ENCODE data around the gene CD274. TPM values are rescaled to one million over a fixed set of nuclear protein-coding genes. Genes with fewer than 3 reads are reported as not detected.
"Not testable (repeated sequence)": the region's sequence is repeated elsewhere in the genome, so short reads cannot be mapped to it uniquely, and the experiment has no call there.

Gene CD274
- total RNA-seq, 3 donors from 2014 or later = 1.6 to 3.1 (median 2.9) TPM

- no peak for DNase-seq (ENCODE audit: low spot score in 2 of 2)
- TF ChIP-seq CTCF (IDR thresholded peaks at IDR 0.05) (no peak), POLR2AphosphoS5 (IDR thresholded peaks at IDR 0.05) (no peak), POLR2A (IDR thresholded peaks at IDR 0.05) (no peak)
- H3K9me3 ChIP-seq = no peaks in the 10 kb centered on the region
- H3K4me3 ChIP-seq = no peak overlapping the region
- no peak overlapping the region for H3K27ac ChIP-seq
- intact Hi-C loops (cut with DNase I; ENCODE audit: low total_unique reads) = no loop called here
- H3K4me1 ChIP-seq = no peaks in the 10 kb centered on the region
- no peaks in the 10 kb centered on the region for H3K27me3 ChIP-seq
- no peaks in the 10 kb centered on the region for H3K36me3 ChIP-seq
These were observed 9.0 kb downstream of the CD274 start for GRCh38 chr9:5459289-5459829.

GRCh38 chr9:5460157-5460556, 9.8 kb downstream of the CD274 start:
- DNase-seq (ENCODE audit: low spot score in 2 of 2) = no peak
- H3K4me3 ChIP-seq = no peak overlapping the region
- H3K27ac ChIP-seq = no peak overlapping the region
- no peaks in the 10 kb centered on the region for H3K27me3 ChIP-seq
- no peaks in the 10 kb centered on the region for H3K4me1 ChIP-seq
- TF ChIP-seq POLR2AphosphoS5 (IDR thresholded peaks at IDR 0.05) (no peak), CTCF (IDR thresholded peaks at IDR 0.05) (no peak), POLR2A (IDR thresholded peaks at IDR 0.05) (no peak)
- intact Hi-C loops (cut with DNase I; ENCODE audit: low total_unique reads) = no loop called here
- H3K36me3 ChIP-seq = no peaks in the 10 kb centered on the region
- no peaks in the 10 kb centered on the region for H3K9me3 ChIP-seq

GRCh38 chr9:5464831-5465330, 14.5 kb downstream of the CD274 start:
- H3K4me1 ChIP-seq; H3K27ac ChIP-seq; intact Hi-C loops (cut with DNase I; ENCODE audit: low total_unique reads); DNase-seq (ENCODE audit: low spot score in 2 of 2); H3K4me3 ChIP-seq; H3K27me3 ChIP-seq; H3K36me3 ChIP-seq; H3K9me3 ChIP-seq: not testable (repeated sequence)

GRCh38 chr9:5466005-5466404, 15.7 kb downstream of the CD274 start:
- no peak for TF ChIP-seq POLR2AphosphoS5 (IDR thresholded peaks at IDR 0.05)
- TF ChIP-seq CTCF (IDR thresholded peaks at IDR 0.05) = no peak
- TF ChIP-seq POLR2A (IDR thresholded peaks at IDR 0.05) = no peak
- no peak overlapping the region for H3K27ac ChIP-seq
- H3K4me1 ChIP-seq = no peaks in the 10 kb centered on the region
- intact Hi-C loops (cut with DNase I; ENCODE audit: low total_unique reads) = no loop called here
- H3K36me3 ChIP-seq = no peaks in the 10 kb centered on the region
- DNase-seq (ENCODE audit: low spot score in 2 of 2) = no peak
- no peak overlapping the region for H3K4me3 ChIP-seq
- no peaks in the 10 kb centered on the region for H3K27me3 ChIP-seq
- H3K9me3 ChIP-seq = no peaks in the 10 kb centered on the region

GRCh38 chr9:5466766-5467165, 16.4 kb downstream of the CD274 start:
- H3K36me3 ChIP-seq = no peaks in the 10 kb centered on the region
- no peaks in the 10 kb centered on the region for H3K27me3 ChIP-seq
- no peak overlapping the region for H3K27ac ChIP-seq
- H3K9me3 ChIP-seq = no peaks in the 10 kb centered on the region
- intact Hi-C loops (cut with DNase I; ENCODE audit: low total_unique reads) = no loop called here
- DNase-seq (ENCODE audit: low spot score in 2 of 2) = no peak
- H3K4me1 ChIP-seq = no peaks in the 10 kb centered on the region
- H3K4me3 ChIP-seq = no peak overlapping the region
- TF ChIP-seq CTCF (IDR thresholded peaks at IDR 0.05) (no peak), POLR2A (IDR thresholded peaks at IDR 0.05) (no peak), POLR2AphosphoS5 (IDR thresholded peaks at IDR 0.05) (no peak)

- TF ChIP-seq CTCF (IDR thresholded peaks at IDR 0.05) (no peak), POLR2AphosphoS5 (IDR thresholded peaks at IDR 0.05) (no peak), POLR2A (IDR thresholded peaks at IDR 0.05) (no peak)
- intact Hi-C loops (cut with DNase I; ENCODE audit: low total_unique reads) = no loop called here
- no peak for DNase-seq (ENCODE audit: low spot score in 2 of 2)
- Histone ChIP-seq H3K27ac (no peak overlapping the region), H3K36me3 (no peaks in the 10 kb centered on the region), H3K4me1 (no peaks in the 10 kb centered on the region), H3K27me3 (no peaks in the 10 kb centered on the region), H3K4me3 (no peak overlapping the region), H3K9me3 (no peaks in the 10 kb centered on the region)
These were observed 18.5 kb downstream of the CD274 start for GRCh38 chr9:5468850-5469249.
